ENCODE measurements around the gene NAPSA.

Gene NAPSA

GRCh38 chr19:50327013-50327412 lies 38.4 kb downstream of the NAPSA start:
- no peak overlapping the region for H3K4me3 ChIP-seq (ENCODE audit: low read depth, low read length)
- DNase-seq (ENCODE audit: low read depth, low spot score) = no peak
- TF ChIP-seq CTCF (IDR thresholded peaks at IDR 0.05; ENCODE audit: low read depth, low read length) = no peak
- in situ Hi-C loops (cut with HindIII; ENCODE audit: low sequenced_read_pairs) = no loop called here

GRCh38 chr19:50326101-50326664 lies 39.3 kb downstream of the NAPSA start:
- in situ Hi-C loops (cut with HindIII; ENCODE audit: low sequenced_read_pairs) = no loop called here
- no peak for DNase-seq (ENCODE audit: low read depth, low spot score)
- no peak overlapping the region for H3K4me3 ChIP-seq (ENCODE audit: low read depth, low read length)
- TF ChIP-seq CTCF (IDR thresholded peaks at IDR 0.05; ENCODE audit: low read depth, low read length) = no peak

GRCh38 chr19:50325310-50326100 lies 39.9 kb downstream of the NAPSA start:
- no peak overlapping the region for H3K4me3 ChIP-seq (ENCODE audit: low read depth, low read length)
- no peak for TF ChIP-seq CTCF (IDR thresholded peaks at IDR 0.05; ENCODE audit: low read depth, low read length)
- in situ Hi-C loops (cut with HindIII; ENCODE audit: low sequenced_read_pairs) = no loop called here
- peak; percentile 5 for DNase-seq (ENCODE audit: low read depth, low spot score)

- no peak overlapping the region for H3K4me3 ChIP-seq (ENCODE audit: low read depth, low read length)
- DNase-seq (ENCODE audit: low read depth, low spot score) = no peak
- TF ChIP-seq CTCF (IDR thresholded peaks at IDR 0.05; ENCODE audit: low read depth, low read length) = no peak
- in situ Hi-C loops (cut with HindIII; ENCODE audit: low sequenced_read_pairs) = no loop called here
Observed at GRCh38 chr19:50324331-50324730, 41.1 kb downstream of the NAPSA start.

GRCh38 chr19:50323782-50324133 lies 41.7 kb downstream of the NAPSA start:
- no peak overlapping the region for H3K4me3 ChIP-seq (ENCODE audit: low read depth, low read length)
- no peak for TF ChIP-seq CTCF (IDR thresholded peaks at IDR 0.05; ENCODE audit: low read depth, low read length)
- in situ Hi-C loops (cut with HindIII; ENCODE audit: low sequenced_read_pairs) = no loop called here
- DNase-seq (ENCODE audit: low read depth, low spot score) = no peak

- H3K4me3 ChIP-seq (ENCODE audit: low read depth, low read length) = no peak overlapping the region
- in situ Hi-C loops (cut with HindIII; ENCODE audit: low sequenced_read_pairs) = no loop called here
- TF ChIP-seq CTCF (IDR thresholded peaks at IDR 0.05; ENCODE audit: low read depth, low read length) = no peak
- DNase-seq (ENCODE audit: low read depth, low spot score) = no peak
Observed at GRCh38 chr19:50322931-50323781, 42.3 kb downstream of the NAPSA start.
